Liver (tissue), 9 donors: ENCODE results near the gene PTPRC. TPM values are rescaled to one million over a fixed set of nuclear protein-coding genes. Genes with fewer than 3 reads are reported as not detected.

Source experiments
- DNase-seq: peaks from one replicate; pipeline ENCODE4 v3.0.0-alpha.2; 2017; ENCODE audit warnings: low spot score
- H3K27ac ChIP-seq, 2 donors: one replicate each; pipeline ENCODE4 v1.7.0; 2013; ENCODE audit warnings: inconsistent platforms in 2 of 2, low read length in 2 of 2, control low read depth in 1 of 2, low read depth in 1 of 2, mild to moderate bottlenecking in 1 of 2
- H3K27me3 ChIP-seq, 4 donors: one replicate each; pipeline versions ENCODE4 v1.6.1 to v1.7.0; 2013; ENCODE audit warnings: low read length in 3 of 4, inconsistent platforms in 1 of 4, mild to moderate bottlenecking in 1 of 4, moderate library complexity in 1 of 4; ENCODE audit not compliant: control insufficient read depth in 4 of 4, insufficient read depth in 4 of 4
- H3K36me3 ChIP-seq, 4 donors: one replicate each; pipeline versions ENCODE4 v1.6.1 to v1.7.0; 2013; ENCODE audit warnings: low read length in 3 of 4, mild to moderate bottlenecking in 3 of 4, low read depth in 1 of 4, moderate library complexity in 1 of 4; ENCODE audit not compliant: control insufficient read depth in 4 of 4, insufficient read depth in 3 of 4
- H3K4me1 ChIP-seq, 4 donors: one replicate each; pipeline versions ENCODE4 v1.6.1 to v1.7.0; 2013; ENCODE audit warnings: low read length in 3 of 4, mild to moderate bottlenecking in 3 of 4, moderate library complexity in 1 of 4; ENCODE audit not compliant: control insufficient read depth in 4 of 4, insufficient read depth in 4 of 4
- H3K4me3 ChIP-seq, 3 donors: one replicate each; pipeline versions ENCODE4 v1.6.1 to v1.7.0; 2013; ENCODE audit warnings: low read length in 3 of 3, control low read depth in 1 of 3, low read depth in 1 of 3, mild to moderate bottlenecking in 1 of 3
- H3K9ac ChIP-seq, 2 donors: one replicate each; pipeline ENCODE4 v1.7.0; 2013; ENCODE audit warnings: low read length in 2 of 2, mild to moderate bottlenecking in 2 of 2, moderate library complexity in 2 of 2, control low read depth in 1 of 2, low read depth in 1 of 2
- H3K9me3 ChIP-seq, 4 donors: one replicate each; pipeline versions ENCODE4 v1.6.1 to v1.7.0; 2013; ENCODE audit warnings: low read length in 3 of 4; ENCODE audit not compliant: control insufficient read depth in 4 of 4
- ATF3 ChIP-seq: IDR thresholded peaks from 2 replicates; pipeline ENCODE4 v1.6.1; 2016; ENCODE audit warnings: antibody characterized with exemption
- EGR1 ChIP-seq, 2 donors: IDR thresholded peaks; 2 replicates each; pipeline ENCODE4 v1.6.1; 2016 to 2018; ENCODE audit warnings: antibody characterized with exemption in 2 of 2, low read depth in 2 of 2
- FOXA1 ChIP-seq: IDR thresholded peaks from 2 replicates; pipeline ENCODE4 v1.6.1; 2016; ENCODE audit warnings: antibody characterized with exemption
- FOXA2 ChIP-seq: IDR thresholded peaks from 2 replicates; pipeline ENCODE4 v1.6.1; 2016; ENCODE audit warnings: antibody characterized with exemption
- GABPA ChIP-seq, 2 donors: IDR thresholded peaks in 1 of 2; conservative IDR thresholded peaks in 1 of 2; 2 replicates each; pipeline ENCODE4 v1.6.1; 2016; ENCODE audit warnings: antibody characterized with exemption in 2 of 2, mild to moderate bottlenecking in 1 of 2, moderate library complexity in 1 of 2
- HNF4A ChIP-seq, 2 donors: conservative IDR thresholded peaks; 2 replicates each; pipeline ENCODE4 v1.6.1; 2016; ENCODE audit warnings: antibody characterized with exemption in 2 of 2, mild to moderate bottlenecking in 2 of 2
- HNF4G ChIP-seq: IDR thresholded peaks from 2 replicates; pipeline ENCODE4 v1.6.1; 2016; ENCODE audit warnings: antibody characterized with exemption
- JUND ChIP-seq, 2 donors: IDR thresholded peaks; 2 replicates each; pipeline ENCODE4 v1.6.1; 2016; ENCODE audit warnings: antibody characterized with exemption in 2 of 2
- MAX ChIP-seq: IDR thresholded peaks from 2 replicates; pipeline ENCODE4 v1.6.1; 2016; ENCODE audit warnings: antibody characterized with exemption
- NR2F2 ChIP-seq: IDR thresholded peaks from 2 replicates; pipeline ENCODE4 v1.6.1; 2016; ENCODE audit warnings: antibody characterized with exemption
- RAD21 ChIP-seq, 2 donors: IDR thresholded peaks; 2 replicates each; pipeline ENCODE4 v1.6.1; 2016; ENCODE audit warnings: antibody characterized with exemption in 2 of 2, mild to moderate bottlenecking in 2 of 2
- RXRA ChIP-seq, 2 donors: IDR thresholded peaks; 2 replicates each; pipeline ENCODE4 v1.6.1; 2017 to 2018; ENCODE audit warnings: antibody characterized with exemption in 2 of 2, mild to moderate bottlenecking in 1 of 2
- SP1 ChIP-seq: IDR thresholded peaks from 2 replicates; pipeline ENCODE4 v1.6.1; 2018; ENCODE audit warnings: antibody characterized with exemption, mild to moderate bottlenecking
- TAF1 ChIP-seq: conservative IDR thresholded peaks from 2 replicates; pipeline ENCODE4 v1.6.1; 2016; ENCODE audit warnings: antibody characterized with exemption, mild to moderate bottlenecking
- YY1 ChIP-seq: IDR thresholded peaks from 2 replicates; pipeline ENCODE4 v1.6.1; 2016; ENCODE audit warnings: antibody characterized with exemption, mild to moderate bottlenecking
- WGBS: extraction: QIAGEN DNeasy Blood & Tissue Kit; methylation state at CpG from one replicate; pipeline ENCODE4 v1.1.7; 2013; 5-methylcytosine and 5-hydroxymethylcytosine counted together
- polyA plus RNA-seq, 2 donors: library from polyadenylated mRNA; stranded (reverse) in 1 of 2; unstranded in 1 of 2; fragments of 200-250 nt in 1 of 2; fragments of >200 nt in 1 of 2; fragmentation: Nextera tagmentation in 1 of 2; extraction: Ambion mirVana in 1 of 2; gene quantifications; one replicate each; pipeline versions ENCODE4 v1.2.1 to v1.2.3, GENCODE V29; 2013 to 2015
- total RNA-seq, 2 donors: library from RNA; depleted of rRNA; stranded (reverse); fragments of >200 nt; gene quantifications; one replicate each; pipeline ENCODE4 v1.2.3, GENCODE V29; 2014
- TF ChIP-seq, protein P1 (sequence below): IDR thresholded peaks from 2 replicates; pipeline ENCODE4 v1.6.1; 2016; ENCODE audit warnings: antibody characterized with exemption, mild to moderate bottlenecking
- donor health status: healthy.
- donor health status: healthy.
- donor health status: healthy.
- donor health status: healthy.
- donor health status: healthy.

PTPRC gene
- total and polyA plus RNA-seq, 4 donors = 5.8 to 34.1 (median 16.2) TPM

GRCh38 chr1:198763298-198763714, 124.5 kb downstream of the PTPRC start:
- H3K4me3 ChIP-seq = no peak overlapping the region
- DNase-seq = no peak
- H3K4me1 ChIP-seq = no peaks in the 10 kb centered on the region
- no peaks in the 10 kb centered on the region for H3K36me3 ChIP-seq
- no peak overlapping the region for H3K27ac ChIP-seq
- no peak for TF ChIP-seq ATF3
- TF ChIP-seq HNF4G = no peak
- no peak for TF ChIP-seq SP1
- TF ChIP-seq FOXA1 = no peak
- TF ChIP-seq RXRA (IDR thresholded peaks at IDR 0.05) = no peak
- TF ChIP-seq HNF4A (conservative IDR thresholded peaks at IDR 0.05) = no peak
- no peak for TF ChIP-seq JUND (IDR thresholded peaks at IDR 0.05)
- TF ChIP-seq YY1 = no peak
- TF ChIP-seq NR2F2 = no peak
- TF ChIP-seq EGR1 (IDR thresholded peaks at IDR 0.05; ENCODE audit: low read depth in 2 of 2) = no peak
- no peak for TF ChIP-seq TAF1
- TF ChIP-seq, protein P1, sequence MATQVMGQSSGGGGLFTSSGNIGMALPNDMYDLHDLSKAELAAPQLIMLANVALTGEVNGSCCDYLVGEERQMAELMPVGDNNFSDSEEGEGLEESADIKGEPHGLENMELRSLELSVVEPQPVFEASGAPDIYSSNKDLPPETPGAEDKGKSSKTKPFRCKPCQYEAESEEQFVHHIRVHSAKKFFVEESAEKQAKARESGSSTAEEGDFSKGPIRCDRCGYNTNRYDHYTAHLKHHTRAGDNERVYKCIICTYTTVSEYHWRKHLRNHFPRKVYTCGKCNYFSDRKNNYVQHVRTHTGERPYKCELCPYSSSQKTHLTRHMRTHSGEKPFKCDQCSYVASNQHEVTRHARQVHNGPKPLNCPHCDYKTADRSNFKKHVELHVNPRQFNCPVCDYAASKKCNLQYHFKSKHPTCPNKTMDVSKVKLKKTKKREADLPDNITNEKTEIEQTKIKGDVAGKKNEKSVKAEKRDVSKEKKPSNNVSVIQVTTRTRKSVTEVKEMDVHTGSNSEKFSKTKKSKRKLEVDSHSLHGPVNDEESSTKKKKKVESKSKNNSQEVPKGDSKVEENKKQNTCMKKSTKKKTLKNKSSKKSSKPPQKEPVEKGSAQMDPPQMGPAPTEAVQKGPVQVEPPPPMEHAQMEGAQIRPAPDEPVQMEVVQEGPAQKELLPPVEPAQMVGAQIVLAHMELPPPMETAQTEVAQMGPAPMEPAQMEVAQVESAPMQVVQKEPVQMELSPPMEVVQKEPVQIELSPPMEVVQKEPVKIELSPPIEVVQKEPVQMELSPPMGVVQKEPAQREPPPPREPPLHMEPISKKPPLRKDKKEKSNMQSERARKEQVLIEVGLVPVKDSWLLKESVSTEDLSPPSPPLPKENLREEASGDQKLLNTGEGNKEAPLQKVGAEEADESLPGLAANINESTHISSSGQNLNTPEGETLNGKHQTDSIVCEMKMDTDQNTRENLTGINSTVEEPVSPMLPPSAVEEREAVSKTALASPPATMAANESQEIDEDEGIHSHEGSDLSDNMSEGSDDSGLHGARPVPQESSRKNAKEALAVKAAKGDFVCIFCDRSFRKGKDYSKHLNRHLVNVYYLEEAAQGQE = no peak
- no peak for TF ChIP-seq MAX
- TF ChIP-seq RAD21 (IDR thresholded peaks at IDR 0.05) = no peak
- no peak for TF ChIP-seq GABPA (IDR thresholded peaks at IDR 0.05 in 1 of 2, conservative IDR thresholded peaks at IDR 0.05 in 1 of 2)
- 43% methylated on average over 1 of the region's 1 CpG for WGBS
- no peak overlapping the region for H3K9ac ChIP-seq
- no peaks in the 10 kb centered on the region for H3K9me3 ChIP-seq
- H3K27me3 ChIP-seq = no peaks in the 10 kb centered on the region

DNA sequence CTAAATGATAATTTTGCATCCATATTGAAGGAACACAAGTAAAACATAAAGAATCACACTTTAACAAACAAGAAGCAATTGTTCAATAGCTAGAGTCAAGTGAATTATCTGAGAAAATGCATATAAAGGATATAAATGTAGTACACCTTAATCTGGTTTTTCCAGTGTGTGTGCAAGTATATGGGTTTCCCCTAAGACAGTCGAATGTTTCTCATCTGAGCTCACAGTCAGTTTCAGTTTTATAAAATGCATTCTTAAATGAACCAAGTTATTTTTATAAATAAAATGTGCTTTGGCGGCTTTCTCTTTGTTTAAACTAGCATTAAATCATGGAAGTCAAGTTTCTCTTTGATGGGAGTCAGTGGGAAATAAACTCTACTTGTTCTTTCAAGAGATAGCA, 125.9 kb downstream of the PTPRC start:
- no peaks in the 10 kb centered on the region for H3K36me3 ChIP-seq
- H3K4me3 ChIP-seq = no peak overlapping the region
- TF ChIP-seq JUND (IDR thresholded peaks at IDR 0.05) = no peak
- TF ChIP-seq FOXA2 = no peak
- TF ChIP-seq, protein P1 = no peak
- 67% methylated on average over 2 of the region's 2 CpGs for WGBS
- peak overlapping the region in 1 of 2 donors; percentile 12 for H3K9ac ChIP-seq
- DNase-seq = no peak
- no peaks in the 10 kb centered on the region for H3K9me3 ChIP-seq
- H3K27ac ChIP-seq = no peak overlapping the region
- no peaks in the 10 kb centered on the region for H3K27me3 ChIP-seq
- H3K4me1 ChIP-seq = no peaks in the 10 kb centered on the region
